Stomach (tissue), 4 donors: ENCODE data around the gene EPHX1.

Experiments used
- CTCF ChIP-seq, 7 experiments: fragments of 450-650 bp in 4 of 7; fragments of 200-600 bp in 3 of 7; sonication (generic) in 3 of 7; IDR thresholded peaks; one replicate each; pipeline ENCODE4 v1.5.1; 2016 to 2019; ENCODE audit warnings: antibody characterized with exemption in 7 of 7, control low read depth in 2 of 7, mild to moderate bottlenecking in 1 of 7
- POLR2A ChIP-seq, 4 donors: fragments of 450-650 bp; IDR thresholded peaks; one replicate each; pipeline ENCODE4 v1.6.1; 2016; ENCODE audit warnings: antibody characterized with exemption in 4 of 4, control low read depth in 2 of 4, mild to moderate bottlenecking in 1 of 4, moderate library complexity in 1 of 4
- POLR2AphosphoS5 ChIP-seq, 3 donors: sonication (generic); formaldehyde crosslinking; IDR thresholded peaks; one replicate each; pipeline ENCODE4 v1.6.1; 2016; ENCODE audit warnings: antibody characterized with exemption in 3 of 3

- TF ChIP-seq CTCF (IDR thresholded peaks at IDR 0.05) (no peak), POLR2A (IDR thresholded peaks at IDR 0.05) (no peak), POLR2AphosphoS5 (IDR thresholded peaks at IDR 0.05) (peak in 2 of 3 donors; percentile 37 to 42)
Measured at GRCh38 chr1:225834417-225835329, 24.7 kb downstream of the EPHX1 start.
